Measurements from ENCODE around the gene TMBIM6. TPM values are rescaled to one million over a fixed set of nuclear protein-coding genes. Genes with fewer than 3 reads are reported as not detected.

TMBIM6 gene
- total and polyA plus RNA-seq, 5 donors from 2014 or later = 376 to 1,224 (median 1,179) TPM

GRCh38 chr12:49791700-49792099 lies 50.3 kb downstream of the TMBIM6 start:
- Histone ChIP-seq H3K36me3 (ENCODE audit: control insufficient read depth, insufficient read depth, low read length) (no peaks in the 10 kb centered on the region), H3K4me1 (ENCODE audit: control insufficient read depth, insufficient read depth, low read length, poor library complexity, severe bottlenecking) (no peaks in the 10 kb centered on the region), H3K4me3 (ENCODE audit: low read depth, low read length) (no peak overlapping the region), H3K27ac (ENCODE audit: insufficient read depth, low read length, poor library complexity, severe bottlenecking) (no peak overlapping the region), H3K27me3 (ENCODE audit: control insufficient read depth, insufficient read depth, low read length) (no peaks in the 10 kb centered on the region), H3K9me3 (ENCODE audit: control insufficient read depth in 2 of 2, low read length in 2 of 2) (peaks cover 0 to 4% of the 10 kb centered on the region in 2 experiments)
- H3K4me3 Mint-ChIP-seq = no peak overlapping the region
- peaks cover 13% of the 10 kb centered on the region for H3K27me3 Mint-ChIP-seq
- no peaks in the 10 kb centered on the region for H3K36me3 Mint-ChIP-seq
- H3K9me3 Mint-ChIP-seq = peaks cover 0 to 5% (median 0%) of the 10 kb centered on the region in 7 donors
- no peak for DNase-seq
- no peak overlapping the region for H3K27ac Mint-ChIP-seq
- no peak for ATAC-seq (ENCODE audit: low read depth in 2 of 2)
- H3K4me1 Mint-ChIP-seq = no peaks in the 10 kb centered on the region

GRCh38 chr12:49792181-49792970 lies 51.0 kb downstream of the TMBIM6 start:
- no peaks in the 10 kb centered on the region for H3K36me3 Mint-ChIP-seq
- Histone ChIP-seq H3K9me3 (ENCODE audit: control insufficient read depth in 2 of 2, low read length in 2 of 2) (peaks cover 0 to 4% of the 10 kb centered on the region in 2 experiments), H3K4me3 (ENCODE audit: low read depth, low read length) (no peak overlapping the region), H3K36me3 (ENCODE audit: control insufficient read depth, insufficient read depth, low read length) (no peaks in the 10 kb centered on the region), H3K27ac (ENCODE audit: insufficient read depth, low read length, poor library complexity, severe bottlenecking) (no peak overlapping the region), H3K4me1 (ENCODE audit: control insufficient read depth, insufficient read depth, low read length, poor library complexity, severe bottlenecking) (no peaks in the 10 kb centered on the region), H3K27me3 (ENCODE audit: control insufficient read depth, insufficient read depth, low read length) (no peaks in the 10 kb centered on the region)
- H3K9me3 Mint-ChIP-seq = peaks cover 0 to 4% (median 0%) of the 10 kb centered on the region in 7 donors
- DNase-seq (no peak), ATAC-seq (ENCODE audit: low read depth in 2 of 2) (no peak)
- H3K27ac Mint-ChIP-seq = no peak overlapping the region
- H3K27me3 Mint-ChIP-seq = peaks cover 9% of the 10 kb centered on the region
- H3K4me3 Mint-ChIP-seq = no peak overlapping the region
- no peaks in the 10 kb centered on the region for H3K4me1 Mint-ChIP-seq

GRCh38 chr12:49792976-49793580 lies 51.7 kb downstream of the TMBIM6 start:
- Mint-ChIP-seq H3K36me3 (no peaks in the 10 kb centered on the region), H3K27me3 (peaks cover 6% of the 10 kb centered on the region), H3K27ac (no peak overlapping the region), H3K4me1 (no peaks in the 10 kb centered on the region), H3K4me3 (no peak overlapping the region), H3K9me3 (no peaks in the 10 kb centered on the region)
- DNase-seq (no peak), ATAC-seq (ENCODE audit: low read depth in 2 of 2) (no peak)
- Histone ChIP-seq H3K36me3 (ENCODE audit: control insufficient read depth, insufficient read depth, low read length) (no peaks in the 10 kb centered on the region), H3K27ac (ENCODE audit: insufficient read depth, low read length, poor library complexity, severe bottlenecking) (no peak overlapping the region), H3K27me3 (ENCODE audit: control insufficient read depth, insufficient read depth, low read length) (no peaks in the 10 kb centered on the region), H3K4me1 (ENCODE audit: control insufficient read depth, insufficient read depth, low read length, poor library complexity, severe bottlenecking) (no peaks in the 10 kb centered on the region), H3K9me3 (ENCODE audit: control insufficient read depth in 2 of 2, low read length in 2 of 2) (no peaks in the 10 kb centered on the region), H3K4me3 (ENCODE audit: low read depth, low read length) (no peak overlapping the region)

GRCh38 chr12:49793620-49794019 lies 52.3 kb downstream of the TMBIM6 start:
- Mint-ChIP-seq H3K36me3 (no peaks in the 10 kb centered on the region), H3K27me3 (peaks cover 6% of the 10 kb centered on the region), H3K27ac (no peak overlapping the region), H3K4me1 (no peaks in the 10 kb centered on the region), H3K4me3 (peak overlapping the region in 1 of 4 donors; percentile 43), H3K9me3 (no peaks in the 10 kb centered on the region)
- no peak overlapping the region for H3K27ac ChIP-seq (ENCODE audit: insufficient read depth, low read length, poor library complexity, severe bottlenecking)
- no peaks in the 10 kb centered on the region for H3K36me3 ChIP-seq (ENCODE audit: control insufficient read depth, insufficient read depth, low read length)
- no peak overlapping the region for H3K4me3 ChIP-seq (ENCODE audit: low read depth, low read length)
- no peaks in the 10 kb centered on the region for H3K9me3 ChIP-seq (ENCODE audit: control insufficient read depth in 2 of 2, low read length in 2 of 2)
- H3K4me1 ChIP-seq (ENCODE audit: control insufficient read depth, insufficient read depth, low read length, poor library complexity, severe bottlenecking) = no peaks in the 10 kb centered on the region
- ATAC-seq (ENCODE audit: low read depth in 2 of 2) (no peak), DNase-seq (no peak)
- no peaks in the 10 kb centered on the region for H3K27me3 ChIP-seq (ENCODE audit: control insufficient read depth, insufficient read depth, low read length)

GRCh38 chr12:49794021-49794420 lies 52.7 kb downstream of the TMBIM6 start:
- Mint-ChIP-seq H3K27ac (peak overlapping the region in 1 of 3 donors; percentile 47), H3K9me3 (no peaks in the 10 kb centered on the region), H3K36me3 (peaks cover 3% of the 10 kb centered on the region), H3K4me1 (no peaks in the 10 kb centered on the region), H3K27me3 (peaks cover 6% of the 10 kb centered on the region), H3K4me3 (no peak overlapping the region)
- DNase-seq (no peak), ATAC-seq (ENCODE audit: low read depth in 2 of 2) (no peak)
- Histone ChIP-seq H3K4me1 (ENCODE audit: control insufficient read depth, insufficient read depth, low read length, poor library complexity, severe bottlenecking) (no peaks in the 10 kb centered on the region), H3K27me3 (ENCODE audit: control insufficient read depth, insufficient read depth, low read length) (no peaks in the 10 kb centered on the region), H3K9me3 (ENCODE audit: control insufficient read depth in 2 of 2, low read length in 2 of 2) (no peaks in the 10 kb centered on the region), H3K4me3 (ENCODE audit: low read depth, low read length) (no peak overlapping the region), H3K36me3 (ENCODE audit: control insufficient read depth, insufficient read depth, low read length) (no peaks in the 10 kb centered on the region), H3K27ac (ENCODE audit: insufficient read depth, low read length, poor library complexity, severe bottlenecking) (no peak overlapping the region)

- Histone ChIP-seq H3K36me3 (ENCODE audit: control insufficient read depth, insufficient read depth, low read length) (no peaks in the 10 kb centered on the region), H3K27me3 (ENCODE audit: control insufficient read depth, insufficient read depth, low read length) (no peaks in the 10 kb centered on the region), H3K4me3 (ENCODE audit: low read depth, low read length) (no peak overlapping the region), H3K4me1 (ENCODE audit: control insufficient read depth, insufficient read depth, low read length, poor library complexity, severe bottlenecking) (no peaks in the 10 kb centered on the region), H3K27ac (ENCODE audit: insufficient read depth, low read length, poor library complexity, severe bottlenecking) (no peak overlapping the region), H3K9me3 (ENCODE audit: control insufficient read depth in 2 of 2, low read length in 2 of 2) (no peaks in the 10 kb centered on the region)
- Mint-ChIP-seq H3K36me3 (peaks cover 5% of the 10 kb centered on the region), H3K4me1 (no peaks in the 10 kb centered on the region), H3K27me3 (peaks cover 6% of the 10 kb centered on the region), H3K27ac (no peak overlapping the region), H3K4me3 (peak overlapping the region in 1 of 4 donors; percentile 10), H3K9me3 (no peaks in the 10 kb centered on the region)
- DNase-seq = no peak
- no peak for ATAC-seq (ENCODE audit: low read depth in 2 of 2)
Measured at GRCh38 chr12:49794811-49795653, 53.7 kb downstream of the TMBIM6 start.

GRCh38 chr12:49795654-49796105 lies 54.3 kb downstream of the TMBIM6 start:
- no peaks in the 10 kb centered on the region for H3K27me3 ChIP-seq (ENCODE audit: control insufficient read depth, insufficient read depth, low read length)
- H3K36me3 ChIP-seq (ENCODE audit: control insufficient read depth, insufficient read depth, low read length) = no peaks in the 10 kb centered on the region
- Mint-ChIP-seq H3K36me3 (peaks cover 9% of the 10 kb centered on the region), H3K27me3 (peaks cover 6% of the 10 kb centered on the region), H3K4me3 (no peak overlapping the region), H3K9me3 (no peaks in the 10 kb centered on the region), H3K27ac (no peak overlapping the region), H3K4me1 (no peaks in the 10 kb centered on the region)
- H3K27ac ChIP-seq (ENCODE audit: insufficient read depth, low read length, poor library complexity, severe bottlenecking) = no peak overlapping the region
- DNase-seq (no peak), ATAC-seq (ENCODE audit: low read depth in 2 of 2) (no peak)
- H3K4me1 ChIP-seq (ENCODE audit: control insufficient read depth, insufficient read depth, low read length, poor library complexity, severe bottlenecking) = no peaks in the 10 kb centered on the region
- no peak overlapping the region for H3K4me3 ChIP-seq (ENCODE audit: low read depth, low read length)
- H3K9me3 ChIP-seq (ENCODE audit: control insufficient read depth in 2 of 2, low read length in 2 of 2) = no peaks in the 10 kb centered on the region
